Neural cell (in vitro differentiated cells): Measurements from ENCODE around the gene NMUR1. TPM values are rescaled to one million over a fixed set of nuclear protein-coding genes. Genes with fewer than 3 reads are reported as not detected.

ENCODE experiments used
- H2AFZ ChIP-seq: fragments of 200-600, 300-800 bp; sonication (generic), shearing (Covaris generic); 2 replicates; pipeline ENCODE4 v1.6.0; 2014; ENCODE audit warnings: low read depth, mild to moderate bottlenecking, antibody characterized with exemption, low read length, moderate library complexity
- H3F3A ChIP-seq: fragments of 200-600 bp; shearing (Covaris generic); 2 replicates; pipeline ENCODE4 v1.6.1; 2016; ENCODE audit warnings: mild to moderate bottlenecking, moderate library complexity, mixed read lengths, antibody characterized with exemption, low read length; ENCODE audit not compliant: insufficient read depth, poor library complexity, severe bottlenecking
- H3K27ac ChIP-seq: fragments of 200-600, 300-800 bp; sonication (generic), shearing (Covaris generic); 2 replicates; pipeline ENCODE4 v1.5.1; 2014; ENCODE audit warnings: mild to moderate bottlenecking, low read length, moderate library complexity
- H3K27me3 ChIP-seq: fragments of 300-800, 200-600 bp; sonication (generic), shearing (Covaris generic); 2 replicates; pipeline ENCODE4 v1.6.0; 2014; ENCODE audit warnings: mild to moderate bottlenecking, low read depth, low read length, moderate library complexity; ENCODE audit not compliant: insufficient read depth
- H3K36me3 ChIP-seq: fragments of 300-800, 200-600 bp; sonication (generic), shearing (Covaris generic); 2 replicates; pipeline ENCODE4 v1.5.1; 2014; ENCODE audit warnings: mild to moderate bottlenecking, antibody characterized with exemption, low read length, moderate library complexity; ENCODE audit not compliant: insufficient read depth
- H3K4me2 ChIP-seq: fragments of 300-800, 200-600 bp; sonication (generic), shearing (Covaris generic); 2 replicates; pipeline ENCODE4 v1.6.0; 2014; ENCODE audit warnings: mild to moderate bottlenecking, low read length
- H3K4me3 ChIP-seq: fragments of 300-800, 200-600 bp; sonication (generic), shearing (Covaris generic); 2 replicates; pipeline ENCODE4 v1.5.1; 2014; ENCODE audit warnings: mild to moderate bottlenecking, low read length, moderate library complexity
- H3K79me2 ChIP-seq: fragments of 200-600 bp; shearing (Covaris generic); replicated peaks from 2 replicates; pipeline ENCODE4 v1.6.0; 2014; ENCODE audit warnings: mild to moderate bottlenecking, low read length, moderate library complexity; ENCODE audit not compliant: insufficient read depth
- H3K9ac ChIP-seq: fragments of 300-800, 200-600 bp; sonication (generic), shearing (Covaris generic); 2 replicates; pipeline ENCODE4 v1.6.1; 2016; ENCODE audit warnings: mild to moderate bottlenecking, low read length, mixed read lengths
- H3K9me2 ChIP-seq: fragments of 200-600 bp; shearing (Covaris generic); 2 replicates; pipeline ENCODE4 v1.6.1; 2016; ENCODE audit warnings: mild to moderate bottlenecking, low read length, mixed read lengths; ENCODE audit not compliant: insufficient read depth
- H3K9me3 ChIP-seq: fragments of 200-600, 300-800 bp; sonication (generic), shearing (Covaris generic); 2 replicates; pipeline ENCODE4 v1.6.1; 2016; ENCODE audit warnings: mild to moderate bottlenecking, mixed run types, low read length, moderate library complexity, mixed read lengths
- H4K20me1 ChIP-seq: fragments of 200-600 bp; shearing (Covaris generic); 2 replicates; pipeline ENCODE4 v1.6.1; 2016; ENCODE audit warnings: mild to moderate bottlenecking, mixed run types; ENCODE audit not compliant: insufficient read depth
- CTCF ChIP-seq: fragments of 450-650 bp; IDR thresholded peaks from 2 replicates; pipeline ENCODE4 v1.5.1; 2014; ENCODE audit warnings: antibody characterized with exemption, mild to moderate bottlenecking, moderate library complexity; ENCODE audit not compliant: poor library complexity, severe bottlenecking
- EP300 ChIP-seq: fragments of 450-650 bp; conservative IDR thresholded peaks from 2 replicates; pipeline ENCODE4 v1.6.1; 2014; ENCODE audit warnings: antibody characterized with exemption, mild to moderate bottlenecking, moderate library complexity; ENCODE audit not compliant: poor library complexity, severe bottlenecking
- EZH2 ChIP-seq: fragments of 200-600, 300-800 bp; shearing (Covaris generic), sonication (generic); IDR thresholded peaks from 2 replicates; pipeline ENCODE4 v1.6.1; 2014; ENCODE audit warnings: antibody characterized with exemption, low read length, borderline replicate concordance, mild to moderate bottlenecking; ENCODE audit not compliant: insufficient read depth, poor library complexity, severe bottlenecking
- MXI1 ChIP-seq: fragments of 450-650 bp; conservative IDR thresholded peaks from 2 replicates; pipeline ENCODE4 v1.6.1; 2014; ENCODE audit warnings: antibody characterized with exemption, mild to moderate bottlenecking; ENCODE audit not compliant: poor library complexity, severe bottlenecking
- POLR2AphosphoS5 ChIP-seq: IDR thresholded peaks from 2 replicates; pipeline ENCODE4 v1.6.1; 2012
- RAD21 ChIP-seq: fragments of 450-650 bp; conservative IDR thresholded peaks from 2 replicates; pipeline ENCODE4 v1.6.1; 2014; ENCODE audit warnings: antibody characterized with exemption, mild to moderate bottlenecking, moderate library complexity
- SMC3 ChIP-seq: fragments of 450-650 bp; conservative IDR thresholded peaks from 2 replicates; pipeline ENCODE4 v1.6.1; 2014; ENCODE audit warnings: antibody characterized with exemption, mild to moderate bottlenecking, moderate library complexity; ENCODE audit not compliant: poor library complexity
- TAF1 ChIP-seq: IDR thresholded peaks from 2 replicates; pipeline ENCODE4 v1.6.1; 2012; ENCODE audit warnings: low read depth
- polyA plus RNA-seq: library from polyadenylated mRNA; depleted of rRNA; stranded (reverse); fragments of >200 nt; gene quantifications from 2 replicates; pipeline ENCODE4 v1.2.3, GENCODE V29; 2014
- TF ChIP-seq, protein P1 (sequence below): IDR thresholded peaks from 2 replicates; pipeline ENCODE4 v1.6.1; 2012; ENCODE audit warnings: borderline replicate concordance

The NMUR1 gene
- polyA plus RNA-seq, 1 donor from 2014 or later, result not detected

DNA sequence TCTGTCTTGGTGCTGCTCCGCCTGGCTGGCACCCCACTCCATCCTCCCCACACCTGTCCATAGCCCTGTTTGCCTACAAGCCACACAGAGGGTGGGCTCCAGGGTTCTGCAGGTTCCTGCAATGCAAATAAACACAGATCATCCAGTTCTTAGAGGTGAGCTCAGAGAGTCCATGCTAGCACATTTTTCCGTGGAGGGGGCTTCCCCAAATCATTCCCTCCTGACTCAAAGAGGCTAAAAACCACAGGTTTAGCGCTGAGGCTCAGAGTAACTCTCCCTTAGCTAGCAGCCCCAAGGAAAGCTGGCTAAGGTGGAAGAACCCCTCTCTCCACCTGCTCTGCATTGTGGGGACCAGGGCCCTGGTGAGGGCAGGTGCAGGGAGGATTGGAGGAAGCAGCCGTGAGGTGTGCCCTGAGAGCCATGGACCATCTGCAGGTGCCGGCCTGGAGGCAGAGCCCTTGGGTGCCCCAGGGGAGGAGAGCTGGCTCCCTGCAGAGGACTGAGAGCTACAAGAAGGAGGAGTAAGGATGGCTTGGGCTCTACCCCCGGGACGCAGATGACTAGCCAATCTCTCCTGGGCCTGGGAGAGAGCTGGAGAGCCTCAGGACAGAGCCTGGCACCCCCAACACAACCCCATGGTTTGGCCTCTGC lies 38.7 kb upstream of the NMUR1 start:
- H3K9me2 ChIP-seq, result no peaks in the 10 kb centered on the region
- H3K9ac ChIP-seq, result no peak overlapping the region
- no peaks in the 10 kb centered on the region for H3K27me3 ChIP-seq
- H3K27ac ChIP-seq, result no peak overlapping the region
- no peak overlapping the region for H2AFZ ChIP-seq
- no peak for TF ChIP-seq TAF1
- TF ChIP-seq, protein P1, sequence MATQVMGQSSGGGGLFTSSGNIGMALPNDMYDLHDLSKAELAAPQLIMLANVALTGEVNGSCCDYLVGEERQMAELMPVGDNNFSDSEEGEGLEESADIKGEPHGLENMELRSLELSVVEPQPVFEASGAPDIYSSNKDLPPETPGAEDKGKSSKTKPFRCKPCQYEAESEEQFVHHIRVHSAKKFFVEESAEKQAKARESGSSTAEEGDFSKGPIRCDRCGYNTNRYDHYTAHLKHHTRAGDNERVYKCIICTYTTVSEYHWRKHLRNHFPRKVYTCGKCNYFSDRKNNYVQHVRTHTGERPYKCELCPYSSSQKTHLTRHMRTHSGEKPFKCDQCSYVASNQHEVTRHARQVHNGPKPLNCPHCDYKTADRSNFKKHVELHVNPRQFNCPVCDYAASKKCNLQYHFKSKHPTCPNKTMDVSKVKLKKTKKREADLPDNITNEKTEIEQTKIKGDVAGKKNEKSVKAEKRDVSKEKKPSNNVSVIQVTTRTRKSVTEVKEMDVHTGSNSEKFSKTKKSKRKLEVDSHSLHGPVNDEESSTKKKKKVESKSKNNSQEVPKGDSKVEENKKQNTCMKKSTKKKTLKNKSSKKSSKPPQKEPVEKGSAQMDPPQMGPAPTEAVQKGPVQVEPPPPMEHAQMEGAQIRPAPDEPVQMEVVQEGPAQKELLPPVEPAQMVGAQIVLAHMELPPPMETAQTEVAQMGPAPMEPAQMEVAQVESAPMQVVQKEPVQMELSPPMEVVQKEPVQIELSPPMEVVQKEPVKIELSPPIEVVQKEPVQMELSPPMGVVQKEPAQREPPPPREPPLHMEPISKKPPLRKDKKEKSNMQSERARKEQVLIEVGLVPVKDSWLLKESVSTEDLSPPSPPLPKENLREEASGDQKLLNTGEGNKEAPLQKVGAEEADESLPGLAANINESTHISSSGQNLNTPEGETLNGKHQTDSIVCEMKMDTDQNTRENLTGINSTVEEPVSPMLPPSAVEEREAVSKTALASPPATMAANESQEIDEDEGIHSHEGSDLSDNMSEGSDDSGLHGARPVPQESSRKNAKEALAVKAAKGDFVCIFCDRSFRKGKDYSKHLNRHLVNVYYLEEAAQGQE, result no peak
- TF ChIP-seq CTCF, result no peak
- no peak for TF ChIP-seq MXI1
- TF ChIP-seq SMC3, result no peak
- no peak for TF ChIP-seq EZH2
- no peak for TF ChIP-seq POLR2AphosphoS5
- no peak for TF ChIP-seq EP300
- TF ChIP-seq RAD21, result no peak
- no peak overlapping the region for H3K4me3 ChIP-seq
- H3K4me2 ChIP-seq, result no peak overlapping the region
- H3K79me2 ChIP-seq, result no peaks in the 10 kb centered on the region
- no peaks in the 10 kb centered on the region for H3K9me3 ChIP-seq
- no peaks in the 10 kb centered on the region for H3F3A ChIP-seq
- H4K20me1 ChIP-seq, result no peaks in the 10 kb centered on the region
- no peaks in the 10 kb centered on the region for H3K36me3 ChIP-seq

GRCh38 chr2:231568098-231568784 lies 38.0 kb upstream of the NMUR1 start:
- no peak overlapping the region for H3K4me2 ChIP-seq
- H3K9me2 ChIP-seq, result no peaks in the 10 kb centered on the region
- no peaks in the 10 kb centered on the region for H4K20me1 ChIP-seq
- no peaks in the 10 kb centered on the region for H3K9me3 ChIP-seq
- no peak overlapping the region for H3K9ac ChIP-seq
- TF ChIP-seq, protein P1, result no peak
- no peak for TF ChIP-seq POLR2AphosphoS5
- no peak for TF ChIP-seq RAD21
- TF ChIP-seq CTCF, result no peak
- no peak for TF ChIP-seq EZH2
- no peak for TF ChIP-seq TAF1
- no peak for TF ChIP-seq EP300
- TF ChIP-seq SMC3, result no peak
- no peak for TF ChIP-seq MXI1
- H2AFZ ChIP-seq, result no peak overlapping the region
- no peaks in the 10 kb centered on the region for H3K36me3 ChIP-seq
- H3F3A ChIP-seq, result no peaks in the 10 kb centered on the region
- H3K4me3 ChIP-seq, result no peak overlapping the region
- no peaks in the 10 kb centered on the region for H3K27me3 ChIP-seq
- H3K27ac ChIP-seq, result no peak overlapping the region
- H3K79me2 ChIP-seq, result no peaks in the 10 kb centered on the region
